Measurements from ENCODE around the gene SLC12A9.

SLC12A9 gene

GRCh38 chr7:100836812-100837098 lies 15.8 kb upstream of the SLC12A9 start:
- TF ChIP-seq CTCF (IDR thresholded peaks at IDR 0.05; ENCODE audit: low read depth, low read length) (no peak), POLR2A (IDR thresholded peaks at IDR 0.05; ENCODE audit: extremely low read depth, insufficient read length) (no peak), MAX (IDR thresholded peaks at IDR 0.05; ENCODE audit: low read depth, low read length) (no peak), MYC (IDR thresholded peaks at IDR 0.05; ENCODE audit: low read depth, low read length) (no peak)
- DNase-seq (ENCODE audit: low read depth) = no peak
- H3K4me3 ChIP-seq (ENCODE audit: low read depth, low read length) = no peak overlapping the region

GRCh38 chr7:100837099-100837836 lies 15.2 kb upstream of the SLC12A9 start:
- no peak for TF ChIP-seq CTCF (IDR thresholded peaks at IDR 0.05; ENCODE audit: low read depth, low read length)
- no peak for TF ChIP-seq POLR2A (IDR thresholded peaks at IDR 0.05; ENCODE audit: extremely low read depth, insufficient read length)
- no peak for TF ChIP-seq MYC (IDR thresholded peaks at IDR 0.05; ENCODE audit: low read depth, low read length)
- TF ChIP-seq MAX (IDR thresholded peaks at IDR 0.05; ENCODE audit: low read depth, low read length) = no peak
- no peak overlapping the region for H3K4me3 ChIP-seq (ENCODE audit: low read depth, low read length)
- DNase-seq (ENCODE audit: low read depth) = no peak

GRCh38 chr7:100839361-100839760 lies 13.2 kb upstream of the SLC12A9 start:
- H3K4me3 ChIP-seq (ENCODE audit: low read depth, low read length) = no peak overlapping the region
- DNase-seq (ENCODE audit: low read depth) = no peak
- no peak for TF ChIP-seq CTCF (IDR thresholded peaks at IDR 0.05; ENCODE audit: low read depth, low read length)
- no peak for TF ChIP-seq POLR2A (IDR thresholded peaks at IDR 0.05; ENCODE audit: extremely low read depth, insufficient read length)
- no peak for TF ChIP-seq MYC (IDR thresholded peaks at IDR 0.05; ENCODE audit: low read depth, low read length)
- TF ChIP-seq MAX (IDR thresholded peaks at IDR 0.05; ENCODE audit: low read depth, low read length) = no peak

DNA sequence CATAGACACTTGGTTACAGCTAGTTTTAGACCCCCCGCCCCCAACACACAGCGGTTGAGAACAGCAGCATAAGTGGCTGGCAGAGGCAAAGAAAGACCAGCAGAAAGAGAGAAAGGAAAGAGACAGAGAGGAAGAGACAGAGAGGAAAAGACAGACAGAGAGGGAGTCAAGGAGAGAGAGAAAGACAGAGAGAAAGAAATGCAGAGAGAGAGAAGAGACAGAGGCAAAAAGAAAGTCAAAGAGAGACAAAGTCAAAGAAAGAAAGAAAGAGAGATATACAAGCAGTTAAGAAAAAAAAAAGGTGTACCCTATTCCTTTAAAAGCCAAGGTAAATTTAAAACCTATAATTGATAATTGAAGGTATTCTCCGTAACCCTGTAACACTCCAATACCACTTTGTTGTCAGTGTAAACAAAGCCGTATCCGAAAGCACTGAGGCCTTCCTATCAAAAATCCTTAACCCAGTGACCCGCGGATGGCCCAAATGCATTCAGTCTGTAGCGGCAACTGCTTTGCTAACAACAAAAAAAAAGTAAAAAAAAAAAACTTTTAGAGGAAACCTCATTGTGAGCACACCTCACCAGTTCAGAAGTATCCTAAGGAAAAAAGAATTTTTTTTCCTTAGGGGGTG lies 11.9 kb upstream of the SLC12A9 start:
- TF ChIP-seq POLR2A (IDR thresholded peaks at IDR 0.05; ENCODE audit: extremely low read depth, insufficient read length) (no peak), MYC (IDR thresholded peaks at IDR 0.05; ENCODE audit: low read depth, low read length) (no peak), MAX (IDR thresholded peaks at IDR 0.05; ENCODE audit: low read depth, low read length) (no peak), CTCF (IDR thresholded peaks at IDR 0.05; ENCODE audit: low read depth, low read length) (no peak)
- no peak for DNase-seq (ENCODE audit: low read depth)
- no peak overlapping the region for H3K4me3 ChIP-seq (ENCODE audit: low read depth, low read length)

GRCh38 chr7:100847360-100847759 lies 5.2 kb upstream of the SLC12A9 start:
- no peak overlapping the region for H3K4me3 ChIP-seq (ENCODE audit: low read depth, low read length)
- no peak for DNase-seq (ENCODE audit: low read depth)
- TF ChIP-seq CTCF (IDR thresholded peaks at IDR 0.05; ENCODE audit: low read depth, low read length) = no peak
- TF ChIP-seq MYC (IDR thresholded peaks at IDR 0.05; ENCODE audit: low read depth, low read length) = no peak
- no peak for TF ChIP-seq POLR2A (IDR thresholded peaks at IDR 0.05; ENCODE audit: extremely low read depth, insufficient read length)
- no peak for TF ChIP-seq MAX (IDR thresholded peaks at IDR 0.05; ENCODE audit: low read depth, low read length)
